Choroid plexus epithelial cell (primary cell): ENCODE results near the gene ACOT8.
"Not testable (repeated sequence)": the region's sequence is repeated elsewhere in the genome, so short reads cannot be mapped to it uniquely, and the experiment has no call there.

Experiments
- DNase-seq: peaks from one replicate; pipeline ENCODE4 v3.0.0-alpha.2; 2010; ENCODE audit warnings: low read depth
- H3K4me3 ChIP-seq: 2 replicates; pipeline ENCODE4 v1.5.1; 2011; ENCODE audit warnings: low read depth, mild to moderate bottlenecking, control low read depth, low read length, moderate library complexity
- CTCF ChIP-seq: conservative IDR thresholded peaks from 2 replicates; pipeline ENCODE4 v1.5.1; 2011; ENCODE audit warnings: low read depth, mild to moderate bottlenecking, control low read depth, inconsistent platforms, low read length, moderate library complexity

Gene ACOT8

GRCh38 chr20:45833883-45834796 lies 23.1 kb downstream of the ACOT8 start:
- peak overlapping the region; percentile 73 for H3K4me3 ChIP-seq
- no peak for TF ChIP-seq CTCF
- DNase-seq, result peak; percentile 60

- no peak for TF ChIP-seq CTCF
- peak within 1 kb of the TSS; percentile 73 for H3K4me3 ChIP-seq
- DNase-seq, result peak; percentile 87
Measured at GRCh38 chr20:45833030-45833882, 23.9 kb downstream of the ACOT8 start, which contains the start of gene SNX21. SNX21 (plus strand) TSS chr20:45833799; CDS start chr20:45833920, 121 bp downstream.

GRCh38 chr20:45832619-45833018 lies 24.6 kb downstream of the ACOT8 start:
- no peak overlapping the region for H3K4me3 ChIP-seq
- DNase-seq, result no peak
- no peak for TF ChIP-seq CTCF

- H3K4me3 ChIP-seq, DNase-seq: not testable (repeated sequence)
Measured at GRCh38 chr20:45829673-45830106, 27.5 kb downstream of the ACOT8 start.

- TF ChIP-seq CTCF, result no peak
- DNase-seq, result no peak
- H3K4me3 ChIP-seq, result no peak overlapping the region
Measured at GRCh38 chr20:45828589-45828988, 28.6 kb downstream of the ACOT8 start.

DNA sequence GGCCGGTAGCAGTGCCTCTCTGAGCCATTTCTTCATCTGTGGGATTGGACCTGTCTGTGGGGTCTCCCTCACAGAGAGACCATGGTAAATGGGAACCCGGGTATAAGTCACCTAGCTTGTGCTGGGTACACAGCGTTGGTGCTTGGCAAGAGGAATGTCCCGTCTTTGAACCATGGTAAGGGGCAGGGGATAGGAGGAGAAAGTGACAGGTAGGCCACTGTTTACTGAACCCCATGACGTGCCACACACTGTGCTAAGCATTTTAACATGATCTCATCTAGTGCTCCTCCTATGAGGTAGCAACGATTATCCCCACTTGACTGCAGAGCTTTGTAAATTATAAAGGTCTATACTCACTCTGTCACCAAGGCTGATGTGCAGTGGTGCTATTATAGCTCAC lies 29.5 kb downstream of the ACOT8 start:
- H3K4me3 ChIP-seq, result no peak overlapping the region
- no peak for TF ChIP-seq CTCF
- no peak for DNase-seq

- H3K4me3 ChIP-seq, result no peak within 1 kb of the TSS
- DNase-seq, result no peak
- no peak for TF ChIP-seq CTCF
Measured at GRCh38 chr20:45827030-45827652, 30.1 kb downstream of the ACOT8 start, which contains the start of gene TNNC2. TNNC2 (minus strand) TSS chr20:45827312; CDS start chr20:45827248, 64 bp downstream.
